Occipital lobe (tissue), 2 donors: ENCODE measurements around the gene CTDP1. TPM values are rescaled to one million over a fixed set of nuclear protein-coding genes. Genes with fewer than 3 reads are reported as not detected.
"Not testable (repeated sequence)": the region's sequence is repeated elsewhere in the genome, so short reads cannot be mapped to it uniquely, and the experiment has no call there.

Experiments
- DNase-seq: peaks from one replicate; lab custom pipeline; 2025; lab: John Stamatoyannopoulos, UW
- total RNA-seq: library from RNA; depleted of rRNA; stranded (reverse); fragments of >200 nt; gene quantifications from one replicate; pipeline ENCODE4 v1.2.3, GENCODE V29; 2014

Gene CTDP1
- total RNA-seq, 1 donor from 2014 or later, result 14.5 TPM

- no peak for DNase-seq
Measured at GRCh38 chr18:79699653-79700052, 20.1 kb downstream of the CTDP1 start.

DNA sequence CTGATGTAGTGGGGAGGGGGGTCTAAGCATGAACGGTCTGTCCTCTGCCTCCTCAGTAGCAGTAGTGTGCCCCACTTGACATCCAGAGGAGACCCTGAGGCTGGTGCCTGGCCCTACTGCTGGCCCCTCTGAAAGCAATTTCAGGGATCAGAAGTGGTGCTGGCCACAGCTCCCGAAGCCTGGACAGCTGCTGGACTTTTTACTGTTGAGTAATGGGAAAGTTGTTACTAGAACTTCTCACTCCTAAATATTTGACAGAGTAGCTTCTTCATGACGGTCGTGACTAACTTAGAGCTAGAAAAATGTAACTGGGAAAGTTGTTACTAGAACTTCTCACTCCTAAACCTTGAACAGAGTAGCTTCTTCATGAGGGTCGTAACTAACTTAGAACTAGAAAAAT is 23.3 kb downstream of the CTDP1 start:
- DNase-seq, result no peak

- DNase-seq, result no peak
Measured at GRCh38 chr18:79704631-79705030, 25.0 kb downstream of the CTDP1 start.

DNA sequence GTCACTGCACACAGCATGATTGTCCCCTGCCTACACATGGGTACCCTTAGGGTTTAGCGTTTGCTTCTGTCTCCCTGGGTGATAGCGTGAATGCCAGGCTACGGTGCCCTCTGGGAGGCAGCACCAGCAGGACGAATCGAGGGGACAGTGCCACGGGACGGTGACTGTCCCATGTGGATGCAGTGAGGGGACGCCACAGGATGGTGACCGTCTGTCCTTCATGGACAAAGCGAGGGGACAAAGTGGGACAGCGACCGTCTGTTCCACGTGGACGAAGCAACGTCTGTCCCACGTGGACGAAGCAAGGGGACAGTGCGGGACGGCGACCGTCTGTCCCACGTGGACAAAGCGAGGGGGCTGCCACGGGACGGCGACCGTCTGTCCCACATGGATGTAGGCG is 25.7 kb downstream of the CTDP1 start:
- DNase-seq, result no peak

- no peak for DNase-seq
Measured at GRCh38 chr18:79706006-79706405, 26.4 kb downstream of the CTDP1 start.

DNA sequence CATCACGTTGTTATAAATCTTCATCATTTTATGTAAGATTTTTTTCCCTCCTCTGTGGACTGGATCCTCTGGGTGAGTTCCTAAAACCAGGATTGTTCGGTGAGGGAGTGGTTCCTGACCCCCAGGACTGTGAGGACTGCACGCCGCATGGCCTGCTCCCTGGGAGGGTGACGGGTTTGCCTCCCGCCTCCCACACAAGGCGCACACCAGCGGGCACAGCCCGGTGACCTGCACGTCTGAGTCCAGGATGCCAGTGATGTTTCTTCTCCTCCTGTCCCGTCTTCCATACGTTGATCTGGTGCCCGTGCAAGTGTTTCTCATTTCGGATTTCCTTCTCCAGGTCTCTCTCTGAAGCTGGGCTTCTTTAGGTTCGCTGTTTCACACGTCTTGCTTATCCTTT is 27.1 kb downstream of the CTDP1 start:
- no peak for DNase-seq

- no peak for DNase-seq
Measured at GRCh38 chr18:79707239-79707638, 27.6 kb downstream of the CTDP1 start.

GRCh38 chr18:79707671-79708070 is 28.1 kb downstream of the CTDP1 start:
- no peak for DNase-seq

DNA sequence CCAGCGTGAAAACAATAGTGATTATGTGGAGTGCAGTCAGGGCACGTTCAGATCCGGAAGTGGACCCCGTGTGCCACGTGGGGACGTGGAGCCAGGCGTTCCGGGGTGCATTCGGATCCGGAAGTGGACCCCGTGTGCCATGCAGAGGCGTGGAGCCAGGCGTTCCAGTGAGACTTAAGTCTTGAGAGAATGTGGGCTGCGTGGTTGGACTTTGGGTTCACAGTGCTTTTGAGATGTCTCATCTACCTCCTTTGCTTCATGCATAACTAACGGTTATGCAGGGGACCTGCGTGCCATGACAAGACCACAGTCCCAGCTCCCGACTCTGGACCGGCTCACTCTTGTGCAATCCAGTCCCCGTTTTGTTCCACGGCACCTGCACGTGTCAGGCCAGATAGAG is 28.8 kb downstream of the CTDP1 start:
- DNase-seq, result no peak

DNA sequence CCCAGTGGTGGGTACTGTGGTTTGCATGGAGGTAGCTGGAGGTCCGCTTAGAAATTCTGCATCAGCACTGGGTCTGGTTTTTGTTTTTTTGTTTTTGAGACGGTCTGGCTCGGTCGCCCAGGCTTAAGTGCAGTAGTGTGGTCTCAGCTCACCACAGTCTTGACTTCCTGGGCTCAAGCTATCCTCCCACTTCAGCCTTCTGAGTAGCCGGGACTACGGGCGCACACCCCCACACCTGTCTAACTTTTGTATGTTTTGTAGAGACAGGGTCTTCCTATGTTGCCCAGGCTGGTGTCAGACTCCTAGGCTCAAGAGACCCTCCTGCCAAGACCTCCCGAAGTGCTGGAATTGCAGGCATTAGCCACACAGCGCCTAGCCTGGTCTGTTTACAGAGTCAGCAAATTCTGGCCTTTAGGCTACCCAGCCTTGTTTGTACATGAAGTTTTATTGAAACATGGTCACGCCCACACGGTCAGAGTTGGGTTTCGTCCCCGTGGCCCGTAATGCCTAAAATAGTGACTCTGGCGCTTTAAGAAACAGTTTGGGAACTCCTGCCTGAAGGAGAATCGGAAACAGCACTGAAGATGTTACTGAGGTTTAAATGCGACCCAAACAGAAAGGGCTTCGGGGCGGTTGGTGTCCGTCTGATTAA is 32.7 kb downstream of the CTDP1 start:
- no peak for DNase-seq

DNA sequence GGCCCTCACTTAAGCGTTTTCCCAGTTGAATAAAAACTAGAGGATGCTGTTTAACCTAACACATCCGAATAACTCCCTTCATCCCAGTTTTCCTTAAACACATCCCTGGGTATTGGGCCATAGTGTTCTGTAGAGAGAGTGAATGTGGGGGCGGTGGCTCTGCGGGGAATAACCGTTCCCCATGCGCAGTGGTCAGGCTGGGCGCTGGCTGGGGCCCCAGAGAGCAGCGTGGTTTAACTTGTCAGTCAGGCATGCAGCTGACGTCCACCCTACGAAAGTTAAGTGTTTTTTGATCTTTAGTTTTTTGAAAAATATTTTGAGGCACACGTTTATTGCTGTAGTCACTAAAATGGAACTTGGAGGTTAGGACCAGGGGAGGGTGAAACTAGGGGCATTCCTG is 33.7 kb downstream of the CTDP1 start:
- DNase-seq, result no peak

GRCh38 chr18:79714531-79715240 is 35.1 kb downstream of the CTDP1 start:
- no peak for DNase-seq

- no peak for DNase-seq
Measured at GRCh38 chr18:79715280-79715679, 35.7 kb downstream of the CTDP1 start.

DNA sequence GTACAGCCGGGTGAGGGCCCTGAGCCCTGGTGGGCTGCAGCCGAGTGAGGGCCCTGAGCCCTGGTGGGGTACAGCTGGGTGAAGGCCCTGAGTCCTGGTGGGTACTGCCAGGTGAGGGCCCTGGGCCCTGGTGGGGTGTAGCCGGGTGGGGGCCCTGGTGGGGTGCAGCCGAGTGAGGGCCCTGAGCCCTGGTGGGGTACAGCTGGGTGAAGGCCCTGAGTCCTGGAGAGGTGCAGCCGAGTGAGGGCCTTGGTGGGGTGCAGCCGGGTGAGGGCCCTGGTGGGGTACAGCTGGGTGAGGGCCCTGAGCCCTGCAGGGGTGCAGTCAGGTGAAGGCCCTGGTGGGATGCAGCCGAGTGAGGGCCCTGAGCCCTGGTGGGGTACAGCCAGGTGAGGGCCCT is 37.5 kb downstream of the CTDP1 start:
- DNase-seq, result no peak

DNA sequence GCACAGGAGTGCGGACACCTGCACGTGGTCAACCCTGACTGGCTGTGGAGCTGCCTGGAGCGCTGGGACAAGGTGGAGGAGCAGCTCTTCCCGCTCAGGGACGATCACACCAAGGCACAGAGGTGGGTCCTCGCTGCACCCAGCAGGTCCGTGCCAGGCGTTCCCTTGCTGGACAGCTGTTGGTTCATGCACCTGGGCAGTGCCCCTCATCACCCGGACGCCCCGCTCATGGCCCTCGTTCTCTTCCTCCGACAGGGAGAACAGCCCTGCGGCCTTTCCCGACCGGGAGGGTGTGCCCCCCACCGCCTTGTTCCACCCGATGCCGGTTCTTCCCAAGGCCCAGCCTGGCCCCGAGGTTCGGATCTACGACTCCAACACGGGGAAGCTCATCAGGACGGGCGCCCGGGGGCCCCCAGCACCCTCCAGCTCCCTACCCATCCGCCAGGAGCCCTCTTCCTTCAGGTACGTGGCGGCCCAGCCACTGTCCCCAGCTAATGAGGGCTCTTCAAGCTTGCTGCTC is 38.0 kb downstream of the CTDP1 start:
- DNase-seq, result no peak

DNA sequence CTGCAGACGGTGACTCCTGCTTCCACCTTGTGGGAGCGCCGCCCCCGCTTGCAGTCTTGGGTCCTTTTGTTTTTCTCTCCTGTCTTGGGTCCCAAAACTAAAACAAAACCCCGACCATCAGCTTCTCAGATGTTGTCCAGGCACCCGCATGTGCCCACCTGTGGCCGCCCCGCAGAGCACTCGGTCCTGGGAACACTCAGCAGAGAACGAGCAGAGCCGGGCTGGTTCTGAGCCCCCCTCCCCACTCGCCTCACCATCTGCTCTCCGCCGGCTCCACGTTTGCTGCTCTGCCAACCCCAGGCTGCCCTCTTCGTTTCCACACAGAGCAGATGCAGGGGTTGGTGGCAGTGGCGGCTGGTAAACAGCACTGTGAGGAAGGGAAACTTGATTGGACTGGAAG is 38.5 kb downstream of the CTDP1 start:
- no peak for DNase-seq

DNA sequence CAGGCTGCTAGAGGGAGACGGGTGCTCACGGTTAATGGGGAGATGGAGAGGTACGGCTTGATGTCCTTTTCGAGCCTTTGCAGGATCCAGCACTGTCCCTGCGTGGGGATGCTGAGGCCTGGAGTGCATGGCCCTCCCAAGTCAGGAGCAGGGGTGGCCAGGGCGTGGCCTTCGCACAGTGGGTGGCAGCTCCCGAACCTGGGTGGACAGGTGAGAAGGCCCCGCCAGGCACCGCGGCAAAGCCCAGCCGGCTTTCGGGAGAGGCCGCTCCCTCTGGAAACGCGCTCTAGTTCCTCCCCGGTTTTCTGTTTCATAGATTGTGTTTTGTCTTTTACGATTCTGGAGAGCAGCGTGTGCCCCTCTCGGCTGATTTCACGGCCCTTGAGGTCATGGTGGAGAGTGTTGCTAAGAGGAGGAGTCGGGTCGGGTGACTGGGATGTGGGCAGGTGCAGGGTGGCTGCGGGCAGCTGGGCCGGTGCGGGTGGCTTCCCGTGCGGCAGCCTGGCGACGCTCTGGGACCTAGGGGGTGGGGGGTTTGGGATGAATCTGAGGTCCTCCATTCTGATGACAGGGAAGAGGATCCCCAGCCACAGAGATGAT is 39.4 kb downstream of the CTDP1 start:
- no peak for DNase-seq

DNA sequence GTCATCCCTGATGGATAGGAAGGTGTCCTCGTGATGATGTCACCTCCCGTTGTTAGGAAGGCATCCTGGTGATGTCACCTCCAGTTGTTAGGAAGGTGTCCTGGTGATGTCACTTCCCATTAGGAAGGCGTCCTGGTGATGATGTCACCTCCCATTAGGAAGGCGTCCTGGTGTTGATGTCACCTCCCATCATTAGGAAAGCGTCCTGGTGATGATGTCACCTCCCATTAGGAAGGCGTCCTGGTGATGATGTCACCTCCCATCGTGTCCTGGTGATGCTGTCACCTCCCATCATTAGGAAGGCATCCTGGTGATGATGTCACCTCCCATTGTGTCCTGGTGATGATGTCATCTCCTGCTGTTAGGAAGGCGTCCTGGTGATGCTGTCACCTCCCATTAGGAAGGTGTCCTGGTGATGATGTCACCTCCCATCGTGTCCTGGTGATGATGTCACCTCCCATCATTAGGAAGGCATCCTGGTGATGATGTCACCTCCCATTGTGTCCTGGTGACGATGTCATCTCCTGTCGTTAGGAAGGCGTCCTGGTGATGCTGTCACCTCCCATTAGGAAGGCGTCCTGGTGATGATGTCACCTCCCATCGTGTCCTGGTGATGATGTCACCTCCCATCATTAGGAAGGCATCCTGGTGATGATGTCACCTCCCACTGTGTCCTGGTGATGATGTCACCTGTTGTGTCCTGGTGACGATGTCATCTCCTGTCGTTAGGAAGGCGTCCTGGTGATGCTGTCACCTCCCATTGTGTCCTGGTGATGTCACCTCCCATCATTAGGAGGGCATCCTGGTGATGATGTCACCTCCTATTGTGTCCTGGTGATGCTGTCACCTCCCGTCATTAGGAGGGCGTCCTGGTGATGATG is 40.1 kb downstream of the CTDP1 start:
- not testable (repeated sequence) for DNase-seq

DNA sequence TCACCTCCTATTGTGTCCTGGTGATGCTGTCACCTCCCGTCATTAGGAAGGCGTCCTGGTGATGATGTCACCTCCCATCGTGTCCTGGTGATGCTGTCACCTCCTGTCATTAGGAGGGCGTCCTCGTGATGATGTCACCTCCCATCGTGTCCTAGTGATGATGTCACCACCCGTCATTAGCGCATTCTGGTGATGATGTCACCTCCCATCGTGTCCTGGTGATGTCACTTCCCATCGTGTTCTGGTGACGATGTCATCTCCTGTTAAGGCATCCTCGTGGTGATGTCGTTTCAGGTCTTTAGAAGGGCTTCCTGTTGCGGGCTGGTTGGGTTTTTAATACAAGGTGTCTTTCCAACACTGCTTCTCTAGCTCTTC is 40.7 kb downstream of the CTDP1 start:
- no peak for DNase-seq

- DNase-seq, result no peak
Measured at GRCh38 chr18:79723036-79723435, 43.4 kb downstream of the CTDP1 start.

GRCh38 chr18:79723628-79724027 is 44.0 kb downstream of the CTDP1 start:
- no peak for DNase-seq
